Trophoblast cell (in vitro differentiated cells and primary cell): ENCODE results near the gene PHF5A.
A peak's percentile ranks its signal among the peaks of the same experiment; 100 is the strongest.

ENCODE experiments used
- DNase-seq, 2 donors: peaks; one replicate each; pipeline ENCODE4 v3.0.0-alpha.2; 2016
- H2AFZ ChIP-seq: 2 replicates; pipeline ENCODE4 v1.6.1; 2013; ENCODE audit warnings: low read length, moderate library complexity, mild to moderate bottlenecking; ENCODE audit not compliant: insufficient read depth, poor library complexity
- H2AK5ac ChIP-seq: 2 replicates; pipeline ENCODE4 v1.6.1; 2013; ENCODE audit warnings: mild to moderate bottlenecking, low read length
- H2BK120ac ChIP-seq: 2 replicates; pipeline ENCODE4 v1.6.1; 2013; ENCODE audit warnings: low read length, mild to moderate bottlenecking, moderate library complexity; ENCODE audit not compliant: insufficient read depth, poor library complexity
- H2BK12ac ChIP-seq: 2 replicates; pipeline ENCODE4 v1.6.1; 2013; ENCODE audit warnings: mild to moderate bottlenecking, low read length, moderate library complexity
- H2BK5ac ChIP-seq: 2 replicates; pipeline ENCODE4 v1.6.1; 2013; ENCODE audit warnings: low read length, low read depth, moderate library complexity, mild to moderate bottlenecking; ENCODE audit not compliant: poor library complexity
- H3K14ac ChIP-seq: 2 replicates; pipeline ENCODE4 v1.6.1; 2013; ENCODE audit warnings: mild to moderate bottlenecking, low read length
- H3K18ac ChIP-seq: 2 replicates; pipeline ENCODE4 v1.6.1; 2013; ENCODE audit warnings: mild to moderate bottlenecking, low read length
- H3K23ac ChIP-seq: 2 replicates; pipeline ENCODE4 v1.6.1; 2013; ENCODE audit warnings: low read length
- H3K27ac ChIP-seq: 2 replicates; pipeline ENCODE4 v1.5.1; 2013; ENCODE audit warnings: low read depth, mild to moderate bottlenecking, inconsistent platforms, low read length, moderate library complexity
- H3K27me3 ChIP-seq: 2 replicates; pipeline ENCODE4 v1.6.1; 2013; ENCODE audit warnings: inconsistent platforms, mild to moderate bottlenecking, low read length, moderate library complexity; ENCODE audit not compliant: insufficient read depth
- H3K36me3 ChIP-seq, 2 experiments: 1 replicate in 1 of 2; 2 replicates in 1 of 2; pipeline ENCODE4 v1.6.1; 2013; ENCODE audit warnings: low read length in 2 of 2, mild to moderate bottlenecking in 2 of 2, moderate library complexity in 1 of 2; ENCODE audit not compliant: insufficient read depth in 2 of 2, control insufficient read depth in 1 of 2
- H3K4ac ChIP-seq: 2 replicates; pipeline ENCODE4 v1.6.1; 2013; ENCODE audit warnings: low read depth, mild to moderate bottlenecking, low read length, moderate library complexity
- H3K4me1 ChIP-seq, 2 experiments: 1 replicate in 1 of 2; 2 replicates in 1 of 2; pipeline ENCODE4 v1.6.1; 2013; ENCODE audit warnings: low read length in 2 of 2, mild to moderate bottlenecking in 2 of 2, moderate library complexity in 1 of 2; ENCODE audit not compliant: insufficient read depth in 2 of 2, control insufficient read depth in 1 of 2
- H3K4me2 ChIP-seq: 2 replicates; pipeline ENCODE4 v1.6.1; 2013; ENCODE audit warnings: inconsistent platforms, mild to moderate bottlenecking, low read length, moderate library complexity
- H3K4me3 ChIP-seq: 2 replicates; pipeline ENCODE4 v1.5.1; 2013; ENCODE audit warnings: mild to moderate bottlenecking, low read depth, low read length, inconsistent platforms
- H3K79me1 ChIP-seq: one replicate; pipeline ENCODE4 v1.6.1; 2013; ENCODE audit warnings: low read length
- H3K79me2 ChIP-seq: 2 replicates; pipeline ENCODE4 v1.6.1; 2013; ENCODE audit warnings: low read length, mild to moderate bottlenecking; ENCODE audit not compliant: control insufficient read depth, insufficient read depth, poor library complexity
- H3K9ac ChIP-seq: 2 replicates; pipeline ENCODE4 v1.6.1; 2013; ENCODE audit warnings: mild to moderate bottlenecking, low read length
- H3K9me3 ChIP-seq: 2 replicates; pipeline ENCODE4 v1.6.1; 2013; ENCODE audit warnings: low read depth, mild to moderate bottlenecking, control low read depth, inconsistent platforms, low read length; ENCODE audit not compliant: insufficient read depth
- H4K12ac ChIP-seq: 2 replicates; pipeline ENCODE4 v1.6.1; 2013; ENCODE audit warnings: low read depth, mild to moderate bottlenecking, low read length, moderate library complexity
- H4K8ac ChIP-seq: 2 replicates; pipeline ENCODE4 v1.6.1; 2013; ENCODE audit warnings: low read depth, mild to moderate bottlenecking, low read length, moderate library complexity
- H4K91ac ChIP-seq: one replicate; pipeline ENCODE4 v1.6.1; 2013; ENCODE audit warnings: low read depth, mild to moderate bottlenecking, low read length, moderate library complexity
- WGBS: extraction: QIAGEN DNeasy Blood & Tissue Kit; methylation state at CpG from one replicate; pipeline ENCODE4 v1.1.7; 2013; ENCODE audit warnings: missing lambda C conversion rate; ENCODE audit not compliant: insufficient read length, insufficient coverage; ENCODE audit errors: extremely low coverage; 5-methylcytosine and 5-hydroxymethylcytosine counted together

PHF5A gene

DNA sequence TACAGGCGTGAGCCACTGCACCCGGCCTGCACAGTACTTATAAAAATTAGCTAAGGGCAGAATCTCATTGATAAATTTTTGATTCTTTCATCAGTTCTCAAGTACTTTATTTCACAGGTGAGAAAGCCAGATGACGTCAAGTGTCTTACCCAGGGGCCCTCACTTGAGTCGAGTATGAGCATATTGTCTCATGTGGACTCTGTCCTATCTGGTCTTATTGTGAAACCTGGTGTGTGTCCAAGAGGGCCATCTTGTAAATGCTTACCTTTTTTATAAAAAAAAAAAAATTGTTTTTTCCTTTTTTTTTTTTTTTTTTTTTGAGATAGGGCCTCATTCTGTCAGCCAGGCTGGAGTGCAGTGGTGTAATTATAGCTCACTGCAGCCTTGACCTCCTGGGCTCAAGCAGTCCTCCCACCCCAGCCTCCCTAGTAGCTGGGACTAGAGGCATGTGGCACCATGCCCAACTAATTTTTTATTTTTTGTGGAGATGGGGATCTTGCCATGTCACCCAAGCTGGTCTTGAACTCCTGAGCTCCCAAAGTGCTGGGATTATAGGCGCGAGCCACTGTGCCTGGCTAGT, 6.5 kb upstream of the PHF5A start:
- Histone ChIP-seq H3K36me3 (peaks cover 2 to 3% of the 10 kb centered on the region in 2 experiments), H4K91ac (no peak overlapping the region), H2BK12ac (no peak overlapping the region), H4K12ac (peak overlapping the region; percentile 72), H3K79me2 (peaks cover 2% of the 10 kb centered on the region), H3K9me3 (no peaks in the 10 kb centered on the region), H3K23ac (no peak overlapping the region), H3K4me1 (no peaks in the 10 kb centered on the region), H3K27ac (no peak overlapping the region), H2BK5ac (no peak overlapping the region), H2AK5ac (no peak overlapping the region), H2BK120ac (no peak overlapping the region), H3K4ac (peak overlapping the region; percentile 95), H3K27me3 (no peaks in the 10 kb centered on the region), H3K14ac (no peak overlapping the region), H2AFZ (no peak overlapping the region), H3K79me1 (no peaks in the 10 kb centered on the region), H3K4me3 (no peak overlapping the region), H3K18ac (no peak overlapping the region), H4K8ac (no peak overlapping the region), H3K9ac (no peak overlapping the region), H3K4me2 (no peak overlapping the region)
- DNase-seq: no peak
- no CpG with 5 or more reads among the region's 6 CpGs for WGBS

- no peak overlapping the region for H3K4me2 ChIP-seq
- H3K4ac ChIP-seq: peak overlapping the region; percentile 21
- no peak overlapping the region for H2BK12ac ChIP-seq
- H3K9ac ChIP-seq: no peak overlapping the region
- no peak overlapping the region for H3K23ac ChIP-seq
- H4K91ac ChIP-seq: no peak overlapping the region
- no peak overlapping the region for H2BK5ac ChIP-seq
- no peak overlapping the region for H2AK5ac ChIP-seq
- no peak overlapping the region for H3K27ac ChIP-seq
- DNase-seq: no peak
- no peak overlapping the region for H3K18ac ChIP-seq
- peaks cover 4 to 10% of the 10 kb centered on the region in 2 experiments for H3K4me1 ChIP-seq
- H3K4me3 ChIP-seq: no peak overlapping the region
- no CpG with 5 or more reads among the region's 2 CpGs for WGBS
- peaks cover 9% of the 10 kb centered on the region for H3K79me1 ChIP-seq
- no peak overlapping the region for H4K12ac ChIP-seq
- no peak overlapping the region for H2BK120ac ChIP-seq
- H3K14ac ChIP-seq: no peak overlapping the region
- H3K27me3 ChIP-seq: no peaks in the 10 kb centered on the region
- H3K79me2 ChIP-seq: peaks cover 10% of the 10 kb centered on the region
- H3K36me3 ChIP-seq: peaks cover 7 to 9% of the 10 kb centered on the region in 2 experiments
- H4K8ac ChIP-seq: no peak overlapping the region
- no peaks in the 10 kb centered on the region for H3K9me3 ChIP-seq
- H2AFZ ChIP-seq: no peak overlapping the region
Measured at GRCh38 chr22:41471568-41471967, 3.1 kb upstream of the PHF5A start.

- Histone ChIP-seq H3K18ac (no peak overlapping the region), H3K79me2 (peaks cover 10% of the 10 kb centered on the region), H3K36me3 (peaks cover 10 to 15% of the 10 kb centered on the region in 2 experiments), H3K14ac (no peak overlapping the region), H3K79me1 (peaks cover 9% of the 10 kb centered on the region), H4K12ac (no peak overlapping the region), H4K8ac (no peak overlapping the region), H3K9me3 (no peaks in the 10 kb centered on the region), H2AK5ac (no peak overlapping the region), H3K4me3 (no peak overlapping the region), H3K4ac (peak overlapping the region; percentile 56), H3K4me2 (no peak overlapping the region), H3K9ac (no peak overlapping the region), H3K23ac (no peak overlapping the region), H4K91ac (no peak overlapping the region), H3K27me3 (no peaks in the 10 kb centered on the region), H3K4me1 (peaks cover 4 to 10% of the 10 kb centered on the region in 2 experiments), H2BK120ac (no peak overlapping the region), H2BK12ac (no peak overlapping the region), H2AFZ (no peak overlapping the region), H3K27ac (no peak overlapping the region), H2BK5ac (no peak overlapping the region)
- DNase-seq: no peak
- no CpG with 5 or more reads among the region's 2 CpGs for WGBS
Measured at GRCh38 chr22:41470886-41471285, 2.4 kb upstream of the PHF5A start.

- Histone ChIP-seq H3K4me2 (peak overlapping the region; percentile 91), H3K14ac (peak overlapping the region; percentile 91), H3K36me3 (peaks cover 16 to 26% of the 10 kb centered on the region in 2 experiments), H4K12ac (peak overlapping the region; percentile 89), H2AK5ac (peak overlapping the region; percentile 85), H3K79me1 (peaks cover 9% of the 10 kb centered on the region), H2BK5ac (peak overlapping the region; percentile 84), H3K18ac (peak overlapping the region; percentile 84), H2AFZ (peak overlapping the region; percentile 92), H3K4me3 (peak overlapping the region; percentile 91), H3K27me3 (no peaks in the 10 kb centered on the region), H3K79me2 (peaks cover 10% of the 10 kb centered on the region), H3K23ac (no peak overlapping the region), H3K9me3 (no peaks in the 10 kb centered on the region), H2BK120ac (peak overlapping the region; percentile 34), H2BK12ac (no peak overlapping the region), H4K8ac (peak overlapping the region; percentile 98), H3K4me1 (peaks cover 4 to 10% of the 10 kb centered on the region in 2 experiments), H3K9ac (peak overlapping the region; percentile 6), H3K27ac (peak overlapping the region; percentile 48), H4K91ac (peak overlapping the region; percentile 93), H3K4ac (peak overlapping the region; percentile 98)
- DNase-seq: no peak
- no CpG with 5 or more reads among the region's 30 CpGs for WGBS
Measured at GRCh38 chr22:41469218-41469851, 843 bp upstream of the PHF5A start.
